Endothelial cell of umbilical vein (primary cell): ENCODE data around the gene RASGRF1.

Experiments
- CTCF ChIP-seq, 2 donors: IDR thresholded peaks; 1 replicate in 1 of 2; 2 replicates in 1 of 2; pipeline ENCODE4 v1.5.1; 2011; ENCODE audit warnings: low read length in 2 of 2, mild to moderate bottlenecking in 2 of 2, moderate library complexity in 2 of 2, control low read depth in 1 of 2, inconsistent platforms in 1 of 2, low read depth in 1 of 2; ENCODE audit not compliant: insufficient read depth in 1 of 2; ENCODE audit errors: extremely low read depth in 1 of 2
- EZH2 ChIP-seq: IDR thresholded peaks from 2 replicates; pipeline ENCODE4 v1.6.1; 2012; ENCODE audit warnings: borderline replicate concordance, low read depth, mild to moderate bottlenecking, moderate library complexity, low read length, inconsistent platforms; ENCODE audit not compliant: severe bottlenecking
- GATA2 ChIP-seq: IDR thresholded peaks from 2 replicates; pipeline ENCODE4 v1.7.0; 2011; ENCODE audit warnings: low read depth, mild to moderate bottlenecking, moderate library complexity, mixed read lengths, low read length; ENCODE audit not compliant: insufficient read length, insufficient read depth
- JUN ChIP-seq: IDR thresholded peaks from 2 replicates; pipeline ENCODE4 v1.6.1; 2011; ENCODE audit warnings: borderline replicate concordance, low read depth; ENCODE audit not compliant: insufficient read length, insufficient read depth
- POLR2A ChIP-seq: IDR thresholded peaks from 2 replicates; pipeline ENCODE4 v1.6.1; 2012; ENCODE audit warnings: low read depth, mild to moderate bottlenecking, control low read depth, low read length
- POLR2AphosphoS5 ChIP-seq: IDR thresholded peaks from 2 replicates; pipeline ENCODE4 v1.6.1; 2012; ENCODE audit warnings: low read depth, mild to moderate bottlenecking, control low read depth, low read length, moderate library complexity; ENCODE audit not compliant: insufficient read depth
- TF ChIP-seq, protein P1 (sequence below): IDR thresholded peaks from 2 replicates; pipeline ENCODE4 v1.6.1; 2011; ENCODE audit not compliant: insufficient read depth, insufficient read length

- TF ChIP-seq CTCF (IDR thresholded peaks at IDR 0.05; ENCODE audit: extremely low read depth in 1 of 2, insufficient read depth in 1 of 2, low read depth in 1 of 2, low read length in 2 of 2) (no peak), POLR2A (no peak), EZH2 (no peak), GATA2 (no peak), POLR2AphosphoS5 (no peak), JUN (no peak)
- TF ChIP-seq, protein P1, sequence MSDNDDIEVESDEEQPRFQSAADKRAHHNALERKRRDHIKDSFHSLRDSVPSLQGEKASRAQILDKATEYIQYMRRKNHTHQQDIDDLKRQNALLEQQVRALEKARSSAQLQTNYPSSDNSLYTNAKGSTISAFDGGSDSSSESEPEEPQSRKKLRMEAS, result no peak
Measured at GRCh38 chr15:79091204-79091867, 756 bp upstream of the RASGRF1 start.
